GM19035 (cell line): ENCODE data around the gene SH3YL1.
"Not testable (repeated sequence)": the region's sequence is repeated elsewhere in the genome, so short reads cannot be mapped to it uniquely, and the experiment has no call there.

Experiments used
- ATAC-seq: cut with Tn5 transposase; IDR thresholded peaks from one replicate; pipeline ENCODE4 v1.9.1; 2021; ENCODE audit not compliant: unreplicated experiment

Gene SH3YL1

GRCh38 chr2:184695-185094 lies 79.1 kb downstream of the SH3YL1 start:
- ATAC-seq, result no peak

GRCh38 chr2:182509-183122 lies 81.2 kb downstream of the SH3YL1 start:
- ATAC-seq, result no peak

GRCh38 chr2:180311-180710 lies 83.5 kb downstream of the SH3YL1 start:
- ATAC-seq, result no peak

GRCh38 chr2:179886-180285 lies 83.9 kb downstream of the SH3YL1 start:
- ATAC-seq, result no peak

- no peak for ATAC-seq
These were observed 86.1 kb downstream of the SH3YL1 start for GRCh38 chr2:177733-178132.

GRCh38 chr2:176917-177316 lies 86.9 kb downstream of the SH3YL1 start:
- no peak for ATAC-seq

- ATAC-seq, result no peak
These were observed 87.7 kb downstream of the SH3YL1 start for GRCh38 chr2:175880-176820.

GRCh38 chr2:175161-175786 lies 88.6 kb downstream of the SH3YL1 start:
- ATAC-seq, result no peak

- not testable (repeated sequence) for ATAC-seq
These were observed 91.7 kb downstream of the SH3YL1 start for GRCh38 chr2:172120-172519.

GRCh38 chr2:169741-170140 lies 94.1 kb downstream of the SH3YL1 start:
- no peak for ATAC-seq
